ENCODE measurements around the gene ZNF83. TPM values are rescaled to one million over a fixed set of nuclear protein-coding genes. Genes with fewer than 3 reads are reported as not detected.
A peak's percentile ranks its signal among the peaks of the same experiment; 100 is the strongest.
"Not testable (repeated sequence)": the region's sequence is repeated elsewhere in the genome, so short reads cannot be mapped to it uniquely, and the experiment has no call there.

The ZNF83 gene
- total RNA-seq, 1 donor from 2014 or later = 60.2 TPM

GRCh38 chr19:52638601-52639000 lies 446 bp upstream of the ZNF83 start:
- DNase-seq (ENCODE audit: low read depth) = no peak
- Histone ChIP-seq H3K36me3 (ENCODE audit: control insufficient read depth, insufficient read depth, low read length) (no peaks in the 10 kb centered on the region), H3K4me3 (ENCODE audit: low read depth, low read length) (peak overlapping the region; percentile 26), H3K27me3 (ENCODE audit: control insufficient read depth, insufficient read depth, low read length) (no peaks in the 10 kb centered on the region)
- TF ChIP-seq CTCF (IDR thresholded peaks at IDR 0.05; ENCODE audit: insufficient read depth, low read length, poor library complexity, severe bottlenecking) = no peak

- H3K27me3 ChIP-seq (ENCODE audit: control insufficient read depth, insufficient read depth, low read length) = no peaks in the 10 kb centered on the region
- no peak for DNase-seq (ENCODE audit: low read depth)
- TF ChIP-seq CTCF (IDR thresholded peaks at IDR 0.05; ENCODE audit: insufficient read depth, low read length, poor library complexity, severe bottlenecking) = no peak
- H3K36me3 ChIP-seq (ENCODE audit: control insufficient read depth, insufficient read depth, low read length) = no peaks in the 10 kb centered on the region
- no peak overlapping the region for H3K4me3 ChIP-seq (ENCODE audit: low read depth, low read length)
Measured at GRCh38 chr19:52635786-52636570, 2.2 kb downstream of the ZNF83 start.

- not testable (repeated sequence) for H3K27me3 ChIP-seq (ENCODE audit: control insufficient read depth, insufficient read depth, low read length); DNase-seq (ENCODE audit: low read depth); H3K36me3 ChIP-seq (ENCODE audit: control insufficient read depth, insufficient read depth, low read length); H3K4me3 ChIP-seq (ENCODE audit: low read depth, low read length)
Measured at GRCh38 chr19:52627441-52627840, 10.7 kb downstream of the ZNF83 start.

GRCh38 chr19:52626915-52627314 lies 11.2 kb downstream of the ZNF83 start:
- H3K4me3 ChIP-seq (ENCODE audit: low read depth, low read length) = no peak overlapping the region
- no peak for DNase-seq (ENCODE audit: low read depth)
- TF ChIP-seq CTCF (IDR thresholded peaks at IDR 0.05; ENCODE audit: insufficient read depth, low read length, poor library complexity, severe bottlenecking) = no peak
- H3K27me3 ChIP-seq (ENCODE audit: control insufficient read depth, insufficient read depth, low read length) = no peaks in the 10 kb centered on the region
- no peaks in the 10 kb centered on the region for H3K36me3 ChIP-seq (ENCODE audit: control insufficient read depth, insufficient read depth, low read length)

- no peaks in the 10 kb centered on the region for H3K27me3 ChIP-seq (ENCODE audit: control insufficient read depth, insufficient read depth, low read length)
- DNase-seq (ENCODE audit: low read depth) = no peak
- no peaks in the 10 kb centered on the region for H3K36me3 ChIP-seq (ENCODE audit: control insufficient read depth, insufficient read depth, low read length)
- no peak for TF ChIP-seq CTCF (IDR thresholded peaks at IDR 0.05; ENCODE audit: insufficient read depth, low read length, poor library complexity, severe bottlenecking)
- no peak overlapping the region for H3K4me3 ChIP-seq (ENCODE audit: low read depth, low read length)
Measured at GRCh38 chr19:52622261-52622660, 15.9 kb downstream of the ZNF83 start.

GRCh38 chr19:52621376-52621775 lies 16.8 kb downstream of the ZNF83 start:
- Histone ChIP-seq H3K36me3 (ENCODE audit: control insufficient read depth, insufficient read depth, low read length) (no peaks in the 10 kb centered on the region), H3K4me3 (ENCODE audit: low read depth, low read length) (no peak overlapping the region), H3K27me3 (ENCODE audit: control insufficient read depth, insufficient read depth, low read length) (no peaks in the 10 kb centered on the region)
- DNase-seq (ENCODE audit: low read depth) = no peak
- no peak for TF ChIP-seq CTCF (IDR thresholded peaks at IDR 0.05; ENCODE audit: insufficient read depth, low read length, poor library complexity, severe bottlenecking)
